Measurements from ENCODE around the gene CCR9. TPM values are rescaled to one million over a fixed set of nuclear protein-coding genes. Genes with fewer than 3 reads are reported as not detected.

Gene CCR9
- total RNA-seq, 8 experiments from 2014 or later: 0.14 to 1.4 (median 0.57) TPM; not detected in 1

- Histone ChIP-seq H3K4me1 (replicated peaks in 1 of 2) (peaks cover 16 to 18% of the 10 kb centered on the region in 2 donors), H3K4me3 (no peak overlapping the region), H3K27ac (no peak overlapping the region)
- no peak for ATAC-seq (replicated peaks in 6 of 8)
- in situ Hi-C loops (cut with MboI; ENCODE audit: low pct_unique_long_range_greater_than_20kb in 2 of 9, low sequenced_read_pairs in 9 of 9, unreplicated experiment in 9 of 9): loop anchor here in 2 of 9 experiments (25.0 kb wide), 1 partner anchor 155 kb away; no protein-coding TSS in a partner anchor
- 33 to 100% (median 75%) methylated on average over 1 to 5 of the region's 6 CpGs; no CpG with 5 or more reads in 2 of the 10 experiments for WGBS, 10 experiments
These were observed 31.0 kb downstream of the CCR9 start for GRCh38 chr3:45917146-45917898.

GRCh38 chr3:45921158-45922038, 35.1 kb downstream of the CCR9 start:
- WGBS, 10 experiments: 40 to 100% (median 92%) methylated on average over 1 to 9 of the region's 14 CpGs; no CpG with 5 or more reads in 1 of the 10 experiments
- no peak overlapping the region for H3K4me3 ChIP-seq
- in situ Hi-C loops (cut with MboI; ENCODE audit: low pct_unique_long_range_greater_than_20kb in 2 of 9, low sequenced_read_pairs in 9 of 9, unreplicated experiment in 9 of 9): loop anchor here in 3 of 9 experiments (10.0 to 25.0 kb wide), 2 partner anchors 157 to 159 kb away; no protein-coding TSS in a partner anchor
- no peak overlapping the region for H3K27ac ChIP-seq
- ATAC-seq (replicated peaks in 6 of 8): no peak
- no peaks in the 10 kb centered on the region for H3K4me1 ChIP-seq (replicated peaks in 1 of 2)

GRCh38 chr3:45922039-45922326, 35.6 kb downstream of the CCR9 start:
- Histone ChIP-seq H3K4me1 (replicated peaks in 1 of 2) (no peaks in the 10 kb centered on the region), H3K27ac (no peak overlapping the region), H3K4me3 (no peak overlapping the region)
- 18 to 100% (median 83%) methylated on average over 1 to 2 of the region's 3 CpGs; no CpG with 5 or more reads in 7 of the 10 experiments for WGBS, 10 experiments
- no peak for ATAC-seq (replicated peaks in 6 of 8)
- in situ Hi-C loops (cut with MboI; ENCODE audit: low pct_unique_long_range_greater_than_20kb in 2 of 9, low sequenced_read_pairs in 9 of 9, unreplicated experiment in 9 of 9): loop anchor here in 3 of 9 experiments (10.0 to 25.0 kb wide), 2 partner anchors 157 to 160 kb away; no protein-coding TSS in a partner anchor

GRCh38 chr3:45922950-45923590, 36.7 kb downstream of the CCR9 start:
- 80 to 100% (median 100%) methylated on average over 1 to 3 of the region's 4 CpGs; no CpG with 5 or more reads in 1 of the 10 experiments for WGBS, 10 experiments
- no peak for ATAC-seq (replicated peaks in 6 of 8)

GRCh38 chr3:45923755-45924154, 37.4 kb downstream of the CCR9 start:
- ATAC-seq (replicated peaks in 6 of 8): no peak
- in situ Hi-C loops (cut with MboI; ENCODE audit: low pct_unique_long_range_greater_than_20kb in 2 of 9, low sequenced_read_pairs in 9 of 9, unreplicated experiment in 9 of 9): loop anchor here in 3 of 9 experiments (10.0 to 25.0 kb wide), 2 partner anchors 159 to 161 kb away; no protein-coding TSS in a partner anchor
- Histone ChIP-seq H3K4me3 (no peak overlapping the region), H3K4me1 (replicated peaks in 1 of 2) (no peaks in the 10 kb centered on the region), H3K27ac (no peak overlapping the region)
- WGBS, 10 experiments: 50 to 100% (median 92%) methylated on average over 1 to 3 of the region's 3 CpGs; no CpG with 5 or more reads in 4 of the 10 experiments

More at GRCh38 chr3:45922950-45923590, 36.7 kb downstream of the CCR9 start:
- Histone ChIP-seq H3K4me3 (no peak overlapping the region), H3K4me1 (replicated peaks in 1 of 2) (no peaks in the 10 kb centered on the region), H3K27ac (no peak overlapping the region)
- in situ Hi-C loops (cut with MboI; ENCODE audit: low pct_unique_long_range_greater_than_20kb in 2 of 9, low sequenced_read_pairs in 9 of 9, unreplicated experiment in 9 of 9): loop anchor here in 3 of 9 experiments (10.0 to 25.0 kb wide), 2 partner anchors 158 to 161 kb away; no protein-coding TSS in a partner anchor

GRCh38 chr3:45927881-45928280, 41.5 kb downstream of the CCR9 start:
- Histone ChIP-seq H3K27ac (no peak overlapping the region), H3K4me3 (no peak overlapping the region), H3K4me1 (replicated peaks in 1 of 2) (no peaks in the 10 kb centered on the region)
- 75 to 100% (median 100%) methylated on average over 1 to 2 of the region's 2 CpGs; no CpG with 5 or more reads in 2 of the 10 experiments for WGBS, 10 experiments
- no peak for ATAC-seq (replicated peaks in 6 of 8)
- in situ Hi-C loops (cut with MboI; ENCODE audit: low pct_unique_long_range_greater_than_20kb in 2 of 9, low sequenced_read_pairs in 9 of 9, unreplicated experiment in 9 of 9): loop anchor here in 4 of 9 experiments (10.0 to 25.0 kb wide), 7 partner anchors 159 to 891 kb away; partner anchors contain the start of genes CCR1 (in 1 of the 4), CCR2 (in 1 of the 4), CCR5 (in 1 of the 4) and CLEC3B (in 1 of the 4)

- Histone ChIP-seq H3K4me1 (replicated peaks in 1 of 2) (no peaks in the 10 kb centered on the region), H3K27ac (no peak overlapping the region), H3K4me3 (no peak overlapping the region)
- ATAC-seq (replicated peaks in 6 of 8): peak; percentile 70 to 90 (median 78)
- WGBS, 10 experiments: 73 to 100% (median 77%) methylated on average over 1 to 3 of the region's 9 CpGs; no CpG with 5 or more reads in 6 of the 10 experiments
- in situ Hi-C loops (cut with MboI; ENCODE audit: low pct_unique_long_range_greater_than_20kb in 2 of 9, low sequenced_read_pairs in 9 of 9, unreplicated experiment in 9 of 9): loop anchor here in 4 of 9 experiments (10.0 to 25.0 kb wide), 7 partner anchors 158 to 892 kb away; partner anchors contain the start of genes CCR1 (in 1 of the 4), CCR2 (in 1 of the 4), CCR5 (in 1 of the 4) and CLEC3B (in 1 of the 4)
These were observed 42.8 kb downstream of the CCR9 start for GRCh38 chr3:45929042-45929679.

- no peak for ATAC-seq (replicated peaks in 6 of 8)
- 14 to 100% (median 80%) methylated on average over 1 to 6 of the region's 6 CpGs; no CpG with 5 or more reads in 1 of the 10 experiments for WGBS, 10 experiments
These were observed 45.2 kb downstream of the CCR9 start for GRCh38 chr3:45931496-45931895.

GRCh38 chr3:45932112-45932511, 45.8 kb downstream of the CCR9 start:
- Histone ChIP-seq H3K27ac (no peak overlapping the region), H3K4me3 (no peak overlapping the region), H3K4me1 (replicated peaks in 1 of 2) (no peaks in the 10 kb centered on the region)
- 43 to 100% (median 88%) methylated on average over 1 to 4 of the region's 4 CpGs; no CpG with 5 or more reads in 2 of the 10 experiments for WGBS, 10 experiments
- in situ Hi-C loops (cut with MboI; ENCODE audit: low pct_unique_long_range_greater_than_20kb in 2 of 9, low sequenced_read_pairs in 9 of 9, unreplicated experiment in 9 of 9): loop anchor here in 4 of 9 experiments (10.0 to 25.0 kb wide), 7 partner anchors 143 to 895 kb away; partner anchors contain the start of genes CCR1 (in 1 of the 4), CCR2 (in 1 of the 4), CCR5 (in 1 of the 4) and CLEC3B (in 1 of the 4)
- no peak for ATAC-seq (replicated peaks in 6 of 8)

More at GRCh38 chr3:45931496-45931895, 45.2 kb downstream of the CCR9 start:
- H3K4me3 ChIP-seq: no peak overlapping the region
- no peak overlapping the region for H3K27ac ChIP-seq
- H3K4me1 ChIP-seq (replicated peaks in 1 of 2): no peaks in the 10 kb centered on the region
- in situ Hi-C loops (cut with MboI; ENCODE audit: low pct_unique_long_range_greater_than_20kb in 2 of 9, low sequenced_read_pairs in 9 of 9, unreplicated experiment in 9 of 9): loop anchor here in 4 of 9 experiments (10.0 to 25.0 kb wide), 7 partner anchors 143 to 894 kb away; partner anchors contain the start of genes CCR1 (in 1 of the 4), CCR2 (in 1 of the 4), CCR5 (in 1 of the 4) and CLEC3B (in 1 of the 4)

- Histone ChIP-seq H3K4me1 (replicated peaks in 1 of 2) (no peaks in the 10 kb centered on the region), H3K27ac (no peak overlapping the region), H3K4me3 (no peak overlapping the region)
- WGBS, 10 experiments: 33 to 100% (median 90%) methylated on average over 2 to 4 of the region's 4 CpGs
- ATAC-seq (replicated peaks in 6 of 8): no peak
- in situ Hi-C loops (cut with MboI; ENCODE audit: low pct_unique_long_range_greater_than_20kb in 2 of 9, low sequenced_read_pairs in 9 of 9, unreplicated experiment in 9 of 9): loop anchor here in 4 of 9 experiments (10.0 to 25.0 kb wide), 7 partner anchors 141 to 896 kb away; partner anchors contain the start of genes CCR1 (in 1 of the 4), CCR2 (in 1 of the 4), CCR5 (in 1 of the 4) and CLEC3B (in 1 of the 4)
These were observed 47.2 kb downstream of the CCR9 start for GRCh38 chr3:45933591-45933990.

GRCh38 chr3:45936261-45936660, 49.9 kb downstream of the CCR9 start:
- no peak for ATAC-seq (replicated peaks in 6 of 8)
- WGBS, 10 experiments: 69 to 100% (median 97%) methylated on average over 1 to 6 of the region's 9 CpGs; no CpG with 5 or more reads in 2 of the 10 experiments
- Histone ChIP-seq H3K27ac (no peak overlapping the region), H3K4me3 (no peak overlapping the region), H3K4me1 (replicated peaks in 1 of 2) (peaks cover 0 to 2% of the 10 kb centered on the region in 2 donors)
- in situ Hi-C loops (cut with MboI; ENCODE audit: low pct_unique_long_range_greater_than_20kb in 2 of 9, low sequenced_read_pairs in 9 of 9, unreplicated experiment in 9 of 9): loop anchor here in 4 of 9 experiments (10.0 to 25.0 kb wide), 7 partner anchors 139 to 899 kb away; partner anchors contain the start of genes CCR1 (in 1 of the 4), CCR2 (in 1 of the 4), CCR5 (in 1 of the 4) and CLEC3B (in 1 of the 4)
